Vagina (tissue), 2 donors: ENCODE measurements around the gene SLC6A6. TPM values are rescaled to one million over a fixed set of nuclear protein-coding genes. Genes with fewer than 3 reads are reported as not detected.

Experiments used
- DNase-seq, 2 donors: peaks; one replicate each; pipeline ENCODE4 v3.0.0-alpha.2; 2017; ENCODE audit errors: extremely low spot score in 2 of 2
- H3K27ac ChIP-seq: fragments of 200-600 bp; sonication (generic); one replicate; pipeline ENCODE4 v1.5.1; 2019
- H3K27me3 ChIP-seq: fragments of 200-600 bp; sonication (generic); one replicate; pipeline ENCODE4 v1.5.1; 2019
- H3K36me3 ChIP-seq, 2 donors: fragments of 200-600 bp; sonication (generic); one replicate each; pipeline ENCODE4 v1.5.1; 2017 to 2019
- H3K4me1 ChIP-seq: fragments of 200-600 bp; sonication (generic); one replicate; pipeline ENCODE4 v1.5.1; 2019
- H3K4me3 ChIP-seq, 2 donors: fragments of 200-600 bp; sonication (generic); 1 replicate in 1 of 2; 2 replicates in 1 of 2; pipeline ENCODE4 v1.5.1; 2016 to 2019
- H3K9me3 ChIP-seq: fragments of 200-600 bp; sonication (generic); one replicate; pipeline ENCODE4 v1.5.1; 2019
- CTCF ChIP-seq, 3 experiments: fragments of 450-650 bp in 2 of 3; fragments of 200-600 bp in 1 of 3; sonication (generic) in 1 of 3; IDR thresholded peaks; one replicate each; pipeline ENCODE4 v1.5.1; 2017 to 2019; ENCODE audit warnings: antibody characterized with exemption in 3 of 3, mild to moderate bottlenecking in 2 of 3, moderate library complexity in 2 of 3
- POLR2A ChIP-seq, 2 donors: fragments of 450-650 bp; IDR thresholded peaks; one replicate each; pipeline ENCODE4 v1.6.1; 2017; ENCODE audit warnings: antibody characterized with exemption in 2 of 2, mild to moderate bottlenecking in 2 of 2, moderate library complexity in 2 of 2
- POLR2AphosphoS5 ChIP-seq, 2 donors: sonication (generic); formaldehyde crosslinking; IDR thresholded peaks; one replicate each; pipeline ENCODE4 v1.9.0; 2017; ENCODE audit warnings: antibody characterized with exemption in 2 of 2, mild to moderate bottlenecking in 2 of 2, low read depth in 1 of 2; ENCODE audit not compliant: insufficient read depth in 1 of 2
- intact Hi-C: fragments of 100-400 bp; cut with DNase I; formaldehyde crosslinking; loops from one replicate; pipeline ENCODE4 v1.15.1; 2023
- total RNA-seq: library from RNA; depleted of rRNA; stranded (reverse); fragments of >200 nt; gene quantifications from one replicate; pipeline ENCODE4 v1.2.3, GENCODE V29; 2016

Gene SLC6A6
- total RNA-seq, 1 donor from 2014 or later: 30.7 TPM

- DNase-seq: no peak
- H3K4me3 ChIP-seq: no peak overlapping the region
- H3K36me3 ChIP-seq: no peaks in the 10 kb centered on the region
- peaks cover 72% of the 10 kb centered on the region for H3K4me1 ChIP-seq
- intact Hi-C loops: no loop called here
- peak overlapping the region; percentile 49 for H3K27ac ChIP-seq
- no peak for TF ChIP-seq CTCF (IDR thresholded peaks at IDR 0.05)
- TF ChIP-seq POLR2AphosphoS5 (IDR thresholded peaks at IDR 0.05; ENCODE audit: insufficient read depth in 1 of 2, low read depth in 1 of 2): no peak
- H3K9me3 ChIP-seq: no peaks in the 10 kb centered on the region
- no peaks in the 10 kb centered on the region for H3K27me3 ChIP-seq
These were observed 28.5 kb downstream of the SLC6A6 start for GRCh38 chr3:14430706-14431451.

GRCh38 chr3:14431452-14431916 is 29.1 kb downstream of the SLC6A6 start:
- Histone ChIP-seq H3K36me3 (no peaks in the 10 kb centered on the region), H3K9me3 (no peaks in the 10 kb centered on the region), H3K4me1 (peaks cover 78% of the 10 kb centered on the region), H3K27me3 (no peaks in the 10 kb centered on the region), H3K4me3 (no peak overlapping the region), H3K27ac (peak overlapping the region; percentile 49)
- intact Hi-C loops: no loop called here
- TF ChIP-seq POLR2A (IDR thresholded peaks at IDR 0.05) (no peak), CTCF (IDR thresholded peaks at IDR 0.05) (no peak), POLR2AphosphoS5 (IDR thresholded peaks at IDR 0.05; ENCODE audit: insufficient read depth in 1 of 2, low read depth in 1 of 2) (no peak)
- no peak for DNase-seq

- intact Hi-C loops: no loop called here
- TF ChIP-seq CTCF (IDR thresholded peaks at IDR 0.05) (no peak), POLR2AphosphoS5 (IDR thresholded peaks at IDR 0.05; ENCODE audit: insufficient read depth in 1 of 2, low read depth in 1 of 2) (peak; percentile 74 to 77)
- H3K4me1 ChIP-seq: peaks cover 81% of the 10 kb centered on the region
- DNase-seq: no peak
- H3K27ac ChIP-seq: peak overlapping the region; percentile 49
- H3K27me3 ChIP-seq: no peaks in the 10 kb centered on the region
- H3K36me3 ChIP-seq: no peaks in the 10 kb centered on the region
- H3K4me3 ChIP-seq: no peak overlapping the region
- no peaks in the 10 kb centered on the region for H3K9me3 ChIP-seq
These were observed 29.8 kb downstream of the SLC6A6 start for GRCh38 chr3:14431917-14432834.

GRCh38 chr3:14433106-14433505 is 30.7 kb downstream of the SLC6A6 start:
- no peaks in the 10 kb centered on the region for H3K27me3 ChIP-seq
- no peaks in the 10 kb centered on the region for H3K9me3 ChIP-seq
- TF ChIP-seq POLR2AphosphoS5 (IDR thresholded peaks at IDR 0.05; ENCODE audit: insufficient read depth in 1 of 2, low read depth in 1 of 2) (no peak), CTCF (IDR thresholded peaks at IDR 0.05) (no peak), POLR2A (IDR thresholded peaks at IDR 0.05) (no peak)
- no peak overlapping the region for H3K27ac ChIP-seq
- intact Hi-C loops: no loop called here
- peaks cover 77% of the 10 kb centered on the region for H3K4me1 ChIP-seq
- no peaks in the 10 kb centered on the region for H3K36me3 ChIP-seq
- H3K4me3 ChIP-seq: no peak overlapping the region
- DNase-seq: no peak
